Neutrophil (primary cell): ENCODE results near the gene ITPK1.

Source experiments
- H3K27ac ChIP-seq: fragments of 200-600 bp; sonication (generic); 2 replicates; pipeline ENCODE4 v1.5.1; 2016; ENCODE audit warnings: mild to moderate bottlenecking, moderate library complexity
- H3K27me3 ChIP-seq: fragments of 200-600 bp; sonication (generic); 2 replicates; pipeline ENCODE4 v1.6.0; 2016; ENCODE audit warnings: mild to moderate bottlenecking
- H3K36me3 ChIP-seq: fragments of 200-600 bp; sonication (generic); 2 replicates; pipeline ENCODE4 v1.5.1; 2017
- H3K4me1 ChIP-seq, 2 experiments: fragments of 200-600 bp in 1 of 2; sonication (generic) in 1 of 2; 1 replicate in 1 of 2; 2 replicates in 1 of 2; pipeline versions ENCODE4 v1.5.1 to v1.6.1; 2013 to 2016; ENCODE audit warnings: low read depth in 1 of 2, low read length in 1 of 2, mild to moderate bottlenecking in 1 of 2, moderate library complexity in 1 of 2; ENCODE audit not compliant: control insufficient read depth in 1 of 2, insufficient read depth in 1 of 2
- H3K4me3 ChIP-seq, 2 experiments: fragments of 200-600 bp in 1 of 2; sonication (generic) in 1 of 2; 1 replicate in 1 of 2; 2 replicates in 1 of 2; pipeline ENCODE4 v1.5.1; 2013 to 2016; ENCODE audit warnings: low read depth in 1 of 2, low read length in 1 of 2, mild to moderate bottlenecking in 1 of 2, moderate library complexity in 1 of 2
- H3K9me3 ChIP-seq: fragments of 200-600 bp; sonication (generic); 2 replicates; pipeline ENCODE4 v1.5.1; 2016
- CTCF ChIP-seq: fragments of 200-600 bp; sonication (generic); IDR thresholded peaks from 2 replicates; pipeline ENCODE4 v1.5.1; 2016; ENCODE audit warnings: antibody characterized with exemption

ITPK1 gene

DNA sequence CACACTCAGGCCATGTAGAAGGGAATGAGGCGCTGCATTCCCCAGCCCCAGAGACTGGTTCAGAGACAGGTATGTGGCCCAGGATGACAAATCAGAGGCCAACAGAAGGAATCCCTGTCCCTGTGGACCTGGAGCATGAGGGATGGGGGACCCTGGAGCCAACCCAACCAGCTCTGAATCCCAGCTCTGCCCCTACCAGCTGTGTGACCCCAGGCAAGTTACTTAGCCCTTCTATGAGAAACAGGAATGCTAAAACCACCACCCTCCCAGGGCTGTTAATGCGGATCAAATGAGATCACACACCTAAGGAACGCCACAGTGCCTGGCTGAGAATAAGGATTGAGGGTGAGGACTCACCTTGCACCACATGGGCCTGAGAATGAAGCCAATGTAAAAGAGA, 15.6 kb downstream of the ITPK1 start:
- Histone ChIP-seq H3K27me3 (no peaks in the 10 kb centered on the region), H3K9me3 (no peaks in the 10 kb centered on the region), H3K36me3 (no peaks in the 10 kb centered on the region), H3K27ac (no peak overlapping the region), H3K4me1 (peaks cover 48 to 65% of the 10 kb centered on the region in 2 experiments), H3K4me3 (no peak overlapping the region)
- TF ChIP-seq CTCF: no peak

- H3K4me3 ChIP-seq: no peak overlapping the region
- no peaks in the 10 kb centered on the region for H3K36me3 ChIP-seq
- H3K27ac ChIP-seq: no peak overlapping the region
- no peak for TF ChIP-seq CTCF
- H3K4me1 ChIP-seq: peaks cover 43 to 60% of the 10 kb centered on the region in 2 experiments
- H3K27me3 ChIP-seq: no peaks in the 10 kb centered on the region
- H3K9me3 ChIP-seq: no peaks in the 10 kb centered on the region
Measured at GRCh38 chr14:93099643-93100042, 16.1 kb downstream of the ITPK1 start.

- TF ChIP-seq CTCF: no peak
- H3K36me3 ChIP-seq: no peaks in the 10 kb centered on the region
- H3K27me3 ChIP-seq: no peaks in the 10 kb centered on the region
- no peaks in the 10 kb centered on the region for H3K9me3 ChIP-seq
- peaks cover 39 to 56% of the 10 kb centered on the region in 2 experiments for H3K4me1 ChIP-seq
- no peak overlapping the region for H3K4me3 ChIP-seq
- no peak overlapping the region for H3K27ac ChIP-seq
Measured at GRCh38 chr14:93099196-93099595, 16.5 kb downstream of the ITPK1 start.

DNA sequence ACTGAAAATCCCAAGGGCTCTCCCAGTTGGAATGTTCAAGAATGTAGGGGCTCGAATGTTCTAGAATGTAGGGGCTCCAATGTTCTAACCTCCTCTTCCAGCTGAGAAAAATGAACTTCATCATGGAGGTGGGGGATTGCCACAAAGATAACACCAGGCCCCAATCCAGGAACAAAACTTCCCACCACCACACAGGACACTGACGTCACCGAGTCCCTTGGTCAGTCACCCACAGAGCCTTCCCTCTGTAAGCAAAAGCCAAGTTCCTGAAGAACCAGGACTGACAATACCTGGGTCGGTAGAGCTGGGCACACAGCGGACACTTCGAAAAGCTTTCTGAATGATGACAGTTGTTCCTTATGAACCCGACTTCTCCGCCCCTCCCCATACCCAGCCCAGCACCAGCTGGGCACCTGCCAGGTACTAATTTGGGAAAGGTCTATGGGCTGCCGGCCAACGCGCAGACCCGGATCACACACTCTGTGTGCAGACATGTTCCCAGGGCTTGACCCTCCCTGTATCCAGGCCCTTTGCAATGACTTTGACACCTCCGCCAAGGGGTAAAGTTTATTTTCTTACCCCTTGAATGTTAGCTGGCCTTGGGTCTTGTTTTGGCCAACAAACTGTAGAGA, 18.9 kb downstream of the ITPK1 start:
- Histone ChIP-seq H3K9me3 (no peaks in the 10 kb centered on the region), H3K27me3 (no peaks in the 10 kb centered on the region), H3K4me3 (no peak overlapping the region), H3K27ac (peak overlapping the region; percentile 72), H3K36me3 (no peaks in the 10 kb centered on the region), H3K4me1 (peaks cover 19 to 34% of the 10 kb centered on the region in 2 experiments)
- TF ChIP-seq CTCF: no peak

GRCh38 chr14:93095742-93096510, 19.8 kb downstream of the ITPK1 start:
- TF ChIP-seq CTCF: no peak
- peak overlapping the region; percentile 72 for H3K27ac ChIP-seq
- no peaks in the 10 kb centered on the region for H3K9me3 ChIP-seq
- no peak overlapping the region for H3K4me3 ChIP-seq
- H3K4me1 ChIP-seq: peaks cover 19 to 27% of the 10 kb centered on the region in 2 experiments
- no peaks in the 10 kb centered on the region for H3K27me3 ChIP-seq
- peaks cover under 1% of the 10 kb centered on the region for H3K36me3 ChIP-seq
